Memory B cell (primary cell): ENCODE results near the gene CACNA1C.

Experiments used
- ATAC-seq: fragments of 150-1000 bp; cut with Tn5 transposase; 2 replicates; pipeline ENCODE4 v1.10.0; 2021; ENCODE audit warnings: low read depth, mild to moderate bottlenecking, moderate library complexity
- DNase-seq, 2 donors: peaks; one replicate each; pipeline ENCODE4 v3.0.0; 2022; ENCODE audit warnings: low spot score in 2 of 2
- H3K27ac Mint-ChIP-seq: one replicate; pipeline ENCODE4 v1.8.0; 2022; ENCODE audit warnings: mild to moderate bottlenecking, moderate library complexity, mixed read lengths
- H3K27me3 Mint-ChIP-seq: one replicate; pipeline ENCODE4 v1.8.0; 2022; ENCODE audit warnings: mixed read lengths
- H3K36me3 Mint-ChIP-seq: one replicate; pipeline ENCODE4 v1.8.0; 2022; ENCODE audit warnings: mild to moderate bottlenecking, mixed read lengths
- H3K4me1 Mint-ChIP-seq: one replicate; pipeline ENCODE4 v1.8.0; 2022; ENCODE audit warnings: mixed read lengths
- H3K4me3 Mint-ChIP-seq: one replicate; pipeline ENCODE4 v1.8.0; 2022; ENCODE audit warnings: mild to moderate bottlenecking, moderate library complexity, mixed read lengths
- H3K9me3 Mint-ChIP-seq: one replicate; pipeline ENCODE4 v1.8.0; 2022; ENCODE audit warnings: mixed read lengths

CACNA1C gene

DNA sequence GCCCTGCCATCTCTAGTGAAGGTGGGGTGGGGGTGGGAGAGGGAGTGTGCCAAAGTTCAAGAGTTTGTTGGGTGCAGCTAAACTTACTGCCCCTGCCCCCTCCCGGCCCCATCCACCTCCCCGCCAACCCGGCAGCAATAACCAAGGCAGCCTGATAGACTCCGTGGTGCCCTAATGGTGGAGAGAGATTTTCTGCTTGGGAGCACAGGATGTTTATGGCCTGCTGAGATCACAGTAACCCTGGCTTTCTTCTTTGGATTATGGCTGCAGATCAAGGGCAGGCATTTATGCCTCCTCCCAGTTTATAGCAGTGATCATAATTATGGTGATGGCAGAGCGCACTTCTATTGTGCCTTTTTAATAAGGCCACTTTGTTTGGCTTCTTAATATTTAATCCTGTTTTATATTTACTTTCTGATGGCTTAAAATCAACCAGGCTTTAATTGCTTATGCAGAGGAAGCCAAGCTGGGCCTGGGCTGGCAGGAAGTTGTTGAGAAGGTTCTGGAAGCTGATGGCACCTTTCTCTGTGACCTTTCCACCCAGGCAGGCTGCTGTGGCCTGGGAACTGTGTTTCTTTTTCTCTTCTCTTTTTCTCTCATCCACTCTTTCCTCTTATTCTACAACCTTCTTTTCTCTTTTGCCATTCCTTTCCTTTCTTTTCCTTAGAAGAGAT is 485.2 kb downstream of the CACNA1C start:
- Mint-ChIP-seq H3K27ac (peak overlapping the region; percentile 3), H3K27me3 (peaks cover 4% of the 10 kb centered on the region), H3K36me3 (no peaks in the 10 kb centered on the region), H3K4me1 (no peaks in the 10 kb centered on the region), H3K9me3 (no peaks in the 10 kb centered on the region), H3K4me3 (no peak overlapping the region)
- no peak for DNase-seq
- no peak for ATAC-seq

DNA sequence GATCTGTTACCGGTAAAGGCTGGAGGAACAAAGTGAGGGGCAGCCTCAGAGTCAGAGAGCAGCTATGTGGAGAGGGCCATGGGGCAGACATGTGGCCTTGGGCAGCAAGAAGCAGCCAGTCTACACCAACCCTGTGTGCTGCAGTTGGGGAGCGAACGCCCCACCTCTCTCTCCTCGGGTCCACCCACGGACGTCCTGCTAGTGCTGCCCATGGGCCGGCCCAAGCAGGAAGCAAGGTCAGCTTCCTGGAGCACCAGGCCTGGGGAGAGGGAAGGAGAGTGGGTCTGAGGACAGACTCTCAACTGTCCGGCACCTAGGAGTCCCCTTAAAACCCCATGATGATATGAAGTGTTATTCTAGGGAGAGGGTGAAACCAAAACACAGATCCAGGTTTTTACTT is 487.2 kb downstream of the CACNA1C start:
- Mint-ChIP-seq H3K27me3 (peaks cover 4% of the 10 kb centered on the region), H3K36me3 (no peaks in the 10 kb centered on the region), H3K27ac (no peak overlapping the region), H3K4me3 (no peak overlapping the region), H3K9me3 (no peaks in the 10 kb centered on the region), H3K4me1 (no peaks in the 10 kb centered on the region)
- DNase-seq (no peak), ATAC-seq (no peak)

DNA sequence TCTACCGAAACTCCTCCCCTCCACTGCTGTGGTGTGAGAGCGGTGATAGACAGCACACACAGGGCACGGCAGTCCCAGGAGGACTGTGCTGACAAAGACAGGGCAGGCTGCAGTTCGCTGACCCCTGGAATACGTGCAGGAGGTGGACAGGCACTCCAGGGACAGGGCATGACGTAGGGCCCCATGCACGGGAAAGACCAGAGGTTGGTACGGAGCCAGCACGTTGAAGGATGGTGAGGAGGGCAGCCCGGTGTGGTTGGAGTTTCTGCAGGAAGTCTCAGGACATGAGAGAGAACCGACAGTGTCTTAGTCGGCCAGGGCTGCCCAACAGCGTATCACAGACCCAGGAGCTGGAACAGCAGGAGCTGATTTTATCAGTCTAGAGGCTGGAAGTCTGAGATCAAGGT is 487.8 kb downstream of the CACNA1C start:
- no peaks in the 10 kb centered on the region for H3K4me1 Mint-ChIP-seq
- H3K27me3 Mint-ChIP-seq: peaks cover 4% of the 10 kb centered on the region
- H3K4me3 Mint-ChIP-seq: no peak overlapping the region
- H3K36me3 Mint-ChIP-seq: no peaks in the 10 kb centered on the region
- DNase-seq (no peak), ATAC-seq (no peak)
- no peaks in the 10 kb centered on the region for H3K9me3 Mint-ChIP-seq
- no peak overlapping the region for H3K27ac Mint-ChIP-seq

DNA sequence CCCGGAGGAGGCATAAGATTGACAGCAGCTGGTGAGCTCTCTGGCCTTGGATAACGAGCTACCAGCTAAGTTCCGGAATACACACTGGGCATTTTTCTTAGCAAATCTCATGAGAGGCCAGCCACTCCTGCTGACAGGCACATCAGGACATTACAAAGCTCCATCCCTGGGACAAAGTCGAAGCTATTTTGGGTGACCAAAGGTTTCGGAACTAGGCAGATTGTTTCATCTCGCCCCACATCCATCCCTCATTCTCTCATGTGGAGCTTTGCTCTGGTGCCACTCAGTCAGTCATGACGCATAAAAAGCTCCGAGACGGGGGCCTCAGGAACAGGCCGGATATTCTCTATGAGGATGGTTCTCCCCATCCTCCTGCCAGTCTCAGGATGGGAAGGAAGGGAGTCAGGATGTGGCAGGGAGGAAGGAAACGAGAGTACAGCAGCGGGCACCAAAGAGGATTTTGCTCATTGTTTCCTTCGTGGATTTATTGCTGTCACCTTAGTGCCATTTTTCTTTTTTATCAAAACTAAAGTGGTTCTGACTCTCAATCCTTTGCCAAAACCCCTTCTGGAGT is 488.9 kb downstream of the CACNA1C start:
- Mint-ChIP-seq H3K9me3 (no peaks in the 10 kb centered on the region), H3K27me3 (peaks cover 4% of the 10 kb centered on the region), H3K4me1 (no peaks in the 10 kb centered on the region), H3K36me3 (no peaks in the 10 kb centered on the region), H3K27ac (no peak overlapping the region), H3K4me3 (no peak overlapping the region)
- no peak for ATAC-seq
- DNase-seq: no peak

DNA sequence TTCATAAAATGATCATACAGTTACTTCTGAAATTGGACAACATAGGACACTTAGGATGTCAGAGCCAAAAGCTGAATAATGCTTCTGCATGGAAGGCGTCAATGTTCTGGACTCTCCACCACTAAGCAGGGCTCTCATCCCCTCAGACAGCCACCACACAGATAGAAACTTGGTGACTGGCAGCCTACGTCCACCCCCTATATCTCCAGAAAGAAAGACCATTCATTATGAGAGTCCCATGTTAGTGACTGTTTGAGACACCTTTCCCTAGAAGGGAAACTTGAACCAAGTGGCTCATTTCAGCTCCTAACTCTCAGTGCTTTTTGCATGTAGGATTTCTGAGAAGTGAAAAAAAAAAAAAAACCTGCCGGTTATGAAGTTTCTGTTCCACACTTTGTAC is 491.0 kb downstream of the CACNA1C start:
- no peaks in the 10 kb centered on the region for H3K4me1 Mint-ChIP-seq
- no peak for ATAC-seq
- no peaks in the 10 kb centered on the region for H3K36me3 Mint-ChIP-seq
- no peak overlapping the region for H3K4me3 Mint-ChIP-seq
- no peaks in the 10 kb centered on the region for H3K9me3 Mint-ChIP-seq
- no peak for DNase-seq
- H3K27ac Mint-ChIP-seq: no peak overlapping the region
- peaks cover 4% of the 10 kb centered on the region for H3K27me3 Mint-ChIP-seq

DNA sequence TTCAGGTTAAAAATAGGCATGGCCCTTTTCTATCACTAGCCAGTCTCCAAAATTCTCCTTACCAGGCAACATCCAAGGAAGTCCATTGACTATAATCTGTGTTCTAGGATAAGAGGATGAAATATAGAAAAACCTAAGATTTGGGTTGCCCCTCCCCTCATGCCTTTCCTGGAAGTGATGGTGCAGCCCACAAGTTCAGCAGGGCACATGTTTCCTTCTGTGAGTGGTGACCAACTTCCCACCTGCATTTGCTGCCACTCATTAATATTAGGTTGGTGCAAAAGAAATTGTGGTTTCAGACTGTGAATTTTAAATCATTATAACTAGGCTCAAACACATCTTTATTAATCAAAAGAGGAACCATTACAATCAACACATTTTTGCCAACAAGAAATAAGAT is 491.4 kb downstream of the CACNA1C start:
- Mint-ChIP-seq H3K27me3 (peaks cover 4% of the 10 kb centered on the region), H3K27ac (no peak overlapping the region), H3K4me3 (no peak overlapping the region), H3K36me3 (no peaks in the 10 kb centered on the region), H3K4me1 (no peaks in the 10 kb centered on the region), H3K9me3 (no peaks in the 10 kb centered on the region)
- DNase-seq (no peak), ATAC-seq (no peak)

DNA sequence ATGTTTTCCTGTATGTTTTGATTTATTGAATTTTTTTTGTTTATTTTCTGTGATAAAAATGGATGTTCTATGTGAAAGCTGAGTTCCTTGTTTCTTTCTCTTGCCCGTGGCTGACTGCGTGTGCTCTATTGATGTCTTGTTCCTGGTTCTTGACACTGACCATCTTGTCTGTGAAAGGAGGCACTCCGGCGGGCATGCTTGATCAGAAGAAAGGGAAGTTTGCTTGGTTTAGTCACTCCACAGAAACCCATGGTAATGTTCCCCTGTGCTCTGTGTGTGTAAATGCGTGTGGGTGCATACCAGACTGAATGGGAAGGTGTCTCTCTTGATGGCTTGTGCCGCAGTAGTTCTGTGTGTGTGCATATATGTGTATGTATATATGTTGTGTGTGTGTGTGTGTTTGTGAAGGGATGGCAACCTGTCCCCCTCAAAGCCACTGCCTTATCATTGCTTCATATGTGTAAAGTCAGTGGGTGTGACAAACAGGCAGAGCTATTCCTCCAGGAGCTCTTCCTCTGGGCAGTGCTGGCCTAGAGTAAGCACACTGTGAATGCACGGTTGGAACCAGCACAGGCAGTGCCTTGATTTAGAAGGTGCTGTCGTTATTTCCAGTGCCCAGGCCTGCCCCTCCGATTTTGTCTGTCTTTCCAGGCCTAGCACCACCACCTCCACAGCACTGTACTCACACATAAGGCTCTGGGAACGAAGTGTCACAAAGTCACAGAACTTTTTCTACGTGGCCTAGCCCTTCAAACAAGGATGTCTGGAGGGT is 494.7 kb downstream of the CACNA1C start:
- H3K4me3 Mint-ChIP-seq: no peak overlapping the region
- H3K36me3 Mint-ChIP-seq: no peaks in the 10 kb centered on the region
- H3K4me1 Mint-ChIP-seq: no peaks in the 10 kb centered on the region
- peaks cover 2% of the 10 kb centered on the region for H3K27me3 Mint-ChIP-seq
- no peaks in the 10 kb centered on the region for H3K9me3 Mint-ChIP-seq
- no peak for DNase-seq
- H3K27ac Mint-ChIP-seq: no peak overlapping the region
- no peak for ATAC-seq

DNA sequence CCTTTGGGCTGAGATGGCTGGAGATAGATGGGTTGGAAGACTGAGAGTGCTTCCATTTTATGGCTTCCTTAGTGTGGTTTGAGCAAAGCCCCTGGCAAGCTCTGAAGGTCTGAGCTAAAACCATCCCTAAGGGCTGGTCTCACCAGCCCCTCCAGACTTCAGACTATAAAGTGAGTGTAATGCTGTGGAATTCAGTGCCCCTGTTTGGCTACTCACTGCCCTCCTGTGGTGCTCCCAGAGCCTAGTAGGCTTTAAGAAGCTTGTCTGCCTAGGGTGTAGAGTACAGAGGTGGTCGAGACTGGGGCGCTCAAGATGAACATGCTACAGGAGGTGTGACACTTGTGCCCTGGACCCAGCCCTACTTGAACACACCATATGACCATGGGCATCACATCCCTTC is 495.3 kb downstream of the CACNA1C start:
- H3K27ac Mint-ChIP-seq: no peak overlapping the region
- ATAC-seq (no peak), DNase-seq (no peak)
- no peaks in the 10 kb centered on the region for H3K36me3 Mint-ChIP-seq
- no peaks in the 10 kb centered on the region for H3K27me3 Mint-ChIP-seq
- H3K9me3 Mint-ChIP-seq: no peaks in the 10 kb centered on the region
- no peak overlapping the region for H3K4me3 Mint-ChIP-seq
- H3K4me1 Mint-ChIP-seq: no peaks in the 10 kb centered on the region

DNA sequence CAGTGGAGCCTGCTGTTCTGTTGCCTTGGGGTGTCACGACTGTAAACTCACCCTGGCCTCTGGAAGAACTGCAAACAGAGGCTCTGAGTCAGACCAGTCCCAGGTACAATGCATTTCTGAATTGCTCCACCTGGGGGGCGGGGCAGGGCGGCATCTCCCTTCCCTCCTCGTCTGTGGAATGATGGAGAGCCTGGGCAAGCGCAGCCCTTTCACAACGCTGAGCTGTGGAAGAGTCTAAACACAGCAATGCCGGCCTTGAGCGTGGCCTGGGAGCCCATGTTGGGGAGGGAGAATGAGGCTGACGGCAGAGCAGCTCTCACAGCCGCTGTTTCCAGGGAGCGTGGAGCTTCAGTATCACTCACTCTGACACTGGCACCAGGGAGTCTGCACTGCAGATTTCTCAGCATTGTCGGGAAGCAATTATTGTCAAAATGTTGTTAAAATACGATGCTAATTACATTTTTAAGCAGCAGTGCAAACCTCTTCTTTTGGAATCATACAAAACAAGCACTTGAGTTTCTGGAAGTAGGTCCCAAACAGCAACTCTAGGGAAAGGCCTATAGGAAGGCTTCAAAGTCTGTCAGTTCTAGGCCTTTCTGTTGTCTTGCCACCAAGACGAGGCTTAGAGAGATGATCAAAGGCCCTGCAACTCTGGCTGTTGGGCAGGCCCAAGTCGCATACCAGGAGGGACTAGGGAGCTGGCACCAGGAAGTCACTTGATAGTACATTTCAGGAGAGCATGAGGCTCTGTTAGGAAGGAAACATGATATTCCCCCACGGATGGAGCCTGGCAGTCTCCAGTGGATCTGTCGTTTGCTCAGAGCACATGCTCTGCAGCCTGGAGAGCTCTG is 498.0 kb downstream of the CACNA1C start:
- no peak for DNase-seq
- no peak for ATAC-seq
- no peak overlapping the region for H3K4me3 Mint-ChIP-seq
- no peak overlapping the region for H3K27ac Mint-ChIP-seq
- no peaks in the 10 kb centered on the region for H3K36me3 Mint-ChIP-seq
- H3K27me3 Mint-ChIP-seq: no peaks in the 10 kb centered on the region
- H3K4me1 Mint-ChIP-seq: no peaks in the 10 kb centered on the region
- no peaks in the 10 kb centered on the region for H3K9me3 Mint-ChIP-seq

DNA sequence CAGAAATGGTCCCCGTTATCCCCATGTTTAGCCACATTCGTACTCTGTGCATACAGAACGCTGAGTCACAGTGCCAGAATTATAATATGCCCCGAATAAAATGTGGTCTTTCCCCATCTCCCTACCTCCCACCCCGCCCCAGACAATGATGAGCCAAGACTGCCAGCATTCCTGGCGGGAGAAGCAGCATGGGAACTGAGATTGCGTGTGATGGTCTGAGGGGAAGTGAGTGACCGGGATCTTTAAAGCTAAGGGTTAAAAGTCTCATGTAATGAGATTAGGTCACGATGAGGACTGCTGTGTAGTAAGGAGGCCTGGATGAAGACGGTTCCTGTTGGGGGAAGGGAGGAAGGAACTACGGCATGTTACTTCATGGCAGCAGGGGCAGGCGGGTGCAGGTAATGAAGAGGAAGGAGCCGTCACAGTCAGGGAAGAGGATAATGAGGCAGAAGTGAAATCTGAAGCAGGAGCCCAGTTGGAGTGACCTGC is 498.7 kb downstream of the CACNA1C start:
- Mint-ChIP-seq H3K4me1 (no peaks in the 10 kb centered on the region), H3K27ac (no peak overlapping the region)

DNA sequence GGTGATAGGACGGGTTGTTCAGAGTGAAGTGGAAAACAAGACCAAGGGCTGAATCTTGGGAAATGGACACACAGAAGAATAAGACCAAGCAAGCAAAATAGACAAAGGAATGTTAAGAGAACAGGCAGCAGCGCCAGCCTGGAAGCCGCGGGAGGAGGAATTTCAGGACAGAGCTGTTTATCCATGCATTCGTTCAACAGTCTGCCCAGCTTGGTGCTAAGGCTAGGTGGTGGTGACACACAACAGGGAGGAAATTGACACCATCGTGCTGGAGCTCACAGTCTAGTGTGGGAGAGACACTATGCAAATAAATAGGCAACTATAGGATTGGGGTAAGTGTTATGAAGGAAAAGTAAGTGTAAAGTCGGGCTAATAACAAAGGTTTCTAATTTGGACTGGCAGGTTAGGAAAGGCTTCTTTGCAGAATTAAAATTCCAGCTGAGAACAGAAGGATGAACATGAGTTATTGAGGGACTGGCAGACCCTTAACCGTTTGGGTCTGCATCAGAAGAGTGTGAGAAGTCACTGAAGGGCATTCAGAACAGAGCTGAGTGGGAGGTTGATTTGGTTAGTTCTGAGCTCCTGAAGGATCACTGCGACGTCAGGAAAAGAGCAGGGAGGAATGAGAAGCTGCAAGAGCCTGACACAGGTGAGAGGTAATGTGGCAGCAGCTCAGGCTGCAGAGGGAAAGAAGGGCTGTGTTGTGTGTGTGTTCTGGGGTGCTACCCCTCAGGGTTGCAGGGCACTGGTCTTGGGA is 499.4 kb downstream of the CACNA1C start:
- Mint-ChIP-seq H3K27ac (no peak overlapping the region), H3K9me3 (no peaks in the 10 kb centered on the region), H3K27me3 (peaks cover 1% of the 10 kb centered on the region), H3K36me3 (no peaks in the 10 kb centered on the region), H3K4me3 (no peak overlapping the region), H3K4me1 (no peaks in the 10 kb centered on the region)
- no peak for ATAC-seq
- DNase-seq: no peak

More for the DNA sequence above, 498.7 kb downstream of the CACNA1C start:
- no peak overlapping the region for H3K4me3 Mint-ChIP-seq
- H3K9me3 Mint-ChIP-seq: no peaks in the 10 kb centered on the region
- H3K36me3 Mint-ChIP-seq: no peaks in the 10 kb centered on the region
- ATAC-seq (no peak), DNase-seq (no peak)
- no peaks in the 10 kb centered on the region for H3K27me3 Mint-ChIP-seq

DNA sequence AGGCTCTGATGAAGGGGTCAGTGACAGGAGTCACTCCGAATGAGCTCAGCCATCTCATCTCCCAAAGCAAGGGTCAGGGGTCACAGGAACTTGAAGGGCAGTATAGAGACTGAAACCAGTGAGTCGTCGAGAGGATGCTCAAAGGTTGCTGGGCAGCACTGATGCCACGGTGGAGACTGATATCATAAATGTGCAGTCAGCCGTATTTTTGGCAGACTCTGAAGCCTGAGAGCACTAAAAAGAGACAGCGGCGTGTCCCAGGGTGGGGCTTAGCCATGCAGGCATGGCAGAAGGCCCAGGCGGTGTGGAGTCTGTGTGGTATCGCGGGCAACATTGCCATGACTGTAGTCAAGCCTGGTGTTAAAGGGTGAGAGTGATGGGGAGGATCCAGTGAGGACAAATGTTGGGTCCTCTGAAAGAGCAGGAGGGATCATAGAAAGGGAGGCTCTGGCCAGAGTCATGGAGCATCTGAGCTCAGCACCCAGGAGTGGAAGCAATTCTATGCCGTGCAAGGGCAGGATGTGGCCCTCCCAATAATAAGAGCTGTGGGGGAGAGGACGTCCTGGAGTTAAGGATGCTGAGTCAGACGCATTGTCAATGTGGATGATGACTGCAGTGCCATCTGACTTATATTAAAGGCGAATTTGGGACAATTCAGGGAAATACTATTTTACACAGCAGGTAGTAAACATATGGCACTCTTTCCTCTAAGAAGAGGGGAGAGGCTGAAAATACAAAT is 500.8 kb downstream of the CACNA1C start:
- Mint-ChIP-seq H3K9me3 (no peaks in the 10 kb centered on the region), H3K27ac (no peak overlapping the region), H3K27me3 (peaks cover 5% of the 10 kb centered on the region), H3K4me1 (no peaks in the 10 kb centered on the region), H3K36me3 (no peaks in the 10 kb centered on the region), H3K4me3 (no peak overlapping the region)
- ATAC-seq (no peak), DNase-seq (no peak)
